Measurements from ENCODE around the gene LEMD3. TPM values are rescaled to one million over a fixed set of nuclear protein-coding genes. Genes with fewer than 3 reads are reported as not detected.

The LEMD3 gene
- polyA plus RNA-seq, 1 donor (not counting 4 experiments of a cell fraction or from before 2014, with no cell fraction given): 21.8 TPM

- Histone ChIP-seq H3K9ac (ENCODE audit: control insufficient read depth, extremely low read depth, insufficient read depth, low read length) (no peak overlapping the region), H3K27ac (ENCODE audit: control insufficient read depth, insufficient read depth, low read length) (no peak overlapping the region), H3K9me3 (ENCODE audit: control insufficient read depth, low read depth, low read length) (no peaks in the 10 kb centered on the region), H3K4me1 (ENCODE audit: control insufficient read depth, extremely low read depth, insufficient read depth, low read length) (no peaks in the 10 kb centered on the region), H3K9me1 (ENCODE audit: control insufficient read depth, extremely low read depth, insufficient read depth, low read length) (no peaks in the 10 kb centered on the region), H4K20me1 (ENCODE audit: control insufficient read depth, extremely low read depth, insufficient read depth, low read length) (no peaks in the 10 kb centered on the region), H3K36me3 (ENCODE audit: control insufficient read depth in 2 of 2, extremely low read depth in 1 of 2, insufficient read depth in 2 of 2, low read length in 2 of 2) (no peaks in the 10 kb centered on the region), H3K4me2 (ENCODE audit: control insufficient read depth, extremely low read depth, insufficient read depth, low read depth, low read length) (no peak overlapping the region), H2AFZ (ENCODE audit: control insufficient read depth, low read length) (no peak overlapping the region), H3K27me3 (ENCODE audit: control insufficient read depth, extremely low read depth, insufficient read depth, low read length) (peaks cover under 1% of the 10 kb centered on the region), H3K4me3 (ENCODE audit: control insufficient read depth in 2 of 3, extremely low read depth in 1 of 3, insufficient read depth in 2 of 3, low read depth in 1 of 3, low read length in 3 of 3) (no peak overlapping the region), H3K79me2 (ENCODE audit: control insufficient read depth, insufficient read depth, low read length) (no peaks in the 10 kb centered on the region)
- no peak for DNase-seq (ENCODE audit: low read depth, low spot score)
- no peak for FAIRE-seq
- dilution Hi-C loops (cut with MboI; ENCODE audit: extremely low pct_ligation_motif_present, low sequenced_read_pairs): no loop called here
- TF ChIP-seq CTCF (optimal IDR thresholded peaks at IDR 0.05 in 1 of 3, IDR thresholded peaks at IDR 0.05 in 1 of 3, conservative IDR thresholded peaks at IDR 0.05 in 1 of 3; ENCODE audit: extremely low read depth in 1 of 3, insufficient read depth in 2 of 3, low read length in 3 of 3): no peak
- no peak for TF ChIP-seq EZH2 (IDR thresholded peaks at IDR 0.05; ENCODE audit: low read length)
Measured at GRCh38 chr12:65259501-65259900, 90.1 kb downstream of the LEMD3 start.

DNA sequence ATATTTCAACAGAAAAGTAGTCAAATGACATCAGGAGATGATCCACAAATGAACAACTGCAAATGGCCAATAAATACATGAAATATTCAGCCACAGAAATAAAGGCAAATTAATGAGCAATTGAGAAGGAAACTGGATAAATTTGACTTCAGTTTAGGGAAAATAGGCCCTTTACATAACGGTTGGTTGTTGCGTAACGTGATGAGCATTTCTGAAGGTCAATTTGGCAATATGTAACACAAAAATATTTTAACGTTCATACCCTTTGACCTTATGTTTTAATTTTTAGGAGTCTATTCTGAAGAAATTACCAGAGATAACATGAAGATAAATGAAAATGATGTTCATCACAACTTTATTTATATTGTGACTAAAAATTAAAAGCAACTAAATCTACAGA, 94.4 kb downstream of the LEMD3 start:
- dilution Hi-C loops (cut with MboI; ENCODE audit: extremely low pct_ligation_motif_present, low sequenced_read_pairs): no loop called here
- Histone ChIP-seq H3K27ac (ENCODE audit: control insufficient read depth, insufficient read depth, low read length) (no peak overlapping the region), H3K9me3 (ENCODE audit: control insufficient read depth, low read depth, low read length) (no peaks in the 10 kb centered on the region), H3K4me2 (ENCODE audit: control insufficient read depth, extremely low read depth, insufficient read depth, low read depth, low read length) (no peak overlapping the region), H3K79me2 (ENCODE audit: control insufficient read depth, insufficient read depth, low read length) (no peaks in the 10 kb centered on the region), H3K36me3 (ENCODE audit: control insufficient read depth in 2 of 2, extremely low read depth in 1 of 2, insufficient read depth in 2 of 2, low read length in 2 of 2) (no peaks in the 10 kb centered on the region), H4K20me1 (ENCODE audit: control insufficient read depth, extremely low read depth, insufficient read depth, low read length) (no peaks in the 10 kb centered on the region), H2AFZ (ENCODE audit: control insufficient read depth, low read length) (no peak overlapping the region), H3K9me1 (ENCODE audit: control insufficient read depth, extremely low read depth, insufficient read depth, low read length) (no peaks in the 10 kb centered on the region), H3K9ac (ENCODE audit: control insufficient read depth, extremely low read depth, insufficient read depth, low read length) (no peak overlapping the region), H3K27me3 (ENCODE audit: control insufficient read depth, extremely low read depth, insufficient read depth, low read length) (peaks cover 6% of the 10 kb centered on the region), H3K4me1 (ENCODE audit: control insufficient read depth, extremely low read depth, insufficient read depth, low read length) (no peaks in the 10 kb centered on the region), H3K4me3 (ENCODE audit: control insufficient read depth in 2 of 3, extremely low read depth in 1 of 3, insufficient read depth in 2 of 3, low read depth in 1 of 3, low read length in 3 of 3) (no peak overlapping the region)
- DNase-seq (ENCODE audit: low read depth, low spot score) (no peak), FAIRE-seq (no peak)
- TF ChIP-seq CTCF (optimal IDR thresholded peaks at IDR 0.05 in 1 of 3, IDR thresholded peaks at IDR 0.05 in 1 of 3, conservative IDR thresholded peaks at IDR 0.05 in 1 of 3; ENCODE audit: extremely low read depth in 1 of 3, insufficient read depth in 2 of 3, low read length in 3 of 3) (no peak), EZH2 (IDR thresholded peaks at IDR 0.05; ENCODE audit: low read length) (no peak)
